Measurements from ENCODE around the gene GULP1. TPM values are rescaled to one million over a fixed set of nuclear protein-coding genes. Genes with fewer than 3 reads are reported as not detected.
"Not testable (repeated sequence)": the region's sequence is repeated elsewhere in the genome, so short reads cannot be mapped to it uniquely, and the experiment has no call there.

GULP1 gene
- total RNA-seq, 1 donor from 2014 or later: 5.1 TPM

- intact Hi-C loops (cut with DNase I); DNase-seq (ENCODE audit: low spot score): not testable (repeated sequence)
Measured at GRCh38 chr2:188606596-188606995, 314.9 kb downstream of the GULP1 start.

- no peak for DNase-seq (ENCODE audit: low spot score)
- intact Hi-C loops (cut with DNase I): no loop called here
Measured at GRCh38 chr2:188607501-188607900, 315.8 kb downstream of the GULP1 start.

- intact Hi-C loops (cut with DNase I): no loop called here
- no peak for DNase-seq (ENCODE audit: low spot score)
Measured at GRCh38 chr2:188609321-188610049, 317.8 kb downstream of the GULP1 start.

- intact Hi-C loops (cut with DNase I): no loop called here
- no peak for DNase-seq (ENCODE audit: low spot score)
Measured at GRCh38 chr2:188610050-188610444, 318.4 kb downstream of the GULP1 start.

- no peak for DNase-seq (ENCODE audit: low spot score)
- intact Hi-C loops (cut with DNase I): no loop called here
Measured at GRCh38 chr2:188610827-188611226, 319.2 kb downstream of the GULP1 start.

GRCh38 chr2:188619146-188619545 lies 327.5 kb downstream of the GULP1 start:
- intact Hi-C loops (cut with DNase I): no loop called here
- no peak for DNase-seq (ENCODE audit: low spot score)

GRCh38 chr2:188620916-188621315 lies 329.2 kb downstream of the GULP1 start:
- intact Hi-C loops (cut with DNase I): no loop called here
- DNase-seq (ENCODE audit: low spot score): no peak

- intact Hi-C loops (cut with DNase I): no loop called here
- DNase-seq (ENCODE audit: low spot score): no peak
Measured at GRCh38 chr2:188622601-188623260, 331.1 kb downstream of the GULP1 start.

GRCh38 chr2:188623995-188624643 lies 332.4 kb downstream of the GULP1 start:
- intact Hi-C loops (cut with DNase I): no loop called here
- no peak for DNase-seq (ENCODE audit: low spot score)

- DNase-seq (ENCODE audit: low spot score): no peak
- intact Hi-C loops (cut with DNase I): no loop called here
Measured at GRCh38 chr2:188627471-188627870, 335.8 kb downstream of the GULP1 start.

- DNase-seq (ENCODE audit: low spot score): no peak
- intact Hi-C loops (cut with DNase I): no loop called here
Measured at GRCh38 chr2:188628989-188629752, 337.5 kb downstream of the GULP1 start.

- intact Hi-C loops (cut with DNase I): no loop called here
- DNase-seq (ENCODE audit: low spot score): no peak
Measured at GRCh38 chr2:188629753-188630527, 338.3 kb downstream of the GULP1 start.

GRCh38 chr2:188631037-188631809 lies 339.5 kb downstream of the GULP1 start:
- DNase-seq (ENCODE audit: low spot score): no peak

GRCh38 chr2:188634656-188635055 lies 343.0 kb downstream of the GULP1 start:
- intact Hi-C loops (cut with DNase I): no loop called here
- no peak for DNase-seq (ENCODE audit: low spot score)

More at GRCh38 chr2:188631037-188631809, 339.5 kb downstream of the GULP1 start:
- intact Hi-C loops (cut with DNase I): no loop called here

Small RNA genes lying within 50 kb of the gene (microRNA-seq; reads per million reads assigned to microRNA genes)
- gene MIR561: not detected
